ENCODE results near the gene ANKRD10.

DNA sequence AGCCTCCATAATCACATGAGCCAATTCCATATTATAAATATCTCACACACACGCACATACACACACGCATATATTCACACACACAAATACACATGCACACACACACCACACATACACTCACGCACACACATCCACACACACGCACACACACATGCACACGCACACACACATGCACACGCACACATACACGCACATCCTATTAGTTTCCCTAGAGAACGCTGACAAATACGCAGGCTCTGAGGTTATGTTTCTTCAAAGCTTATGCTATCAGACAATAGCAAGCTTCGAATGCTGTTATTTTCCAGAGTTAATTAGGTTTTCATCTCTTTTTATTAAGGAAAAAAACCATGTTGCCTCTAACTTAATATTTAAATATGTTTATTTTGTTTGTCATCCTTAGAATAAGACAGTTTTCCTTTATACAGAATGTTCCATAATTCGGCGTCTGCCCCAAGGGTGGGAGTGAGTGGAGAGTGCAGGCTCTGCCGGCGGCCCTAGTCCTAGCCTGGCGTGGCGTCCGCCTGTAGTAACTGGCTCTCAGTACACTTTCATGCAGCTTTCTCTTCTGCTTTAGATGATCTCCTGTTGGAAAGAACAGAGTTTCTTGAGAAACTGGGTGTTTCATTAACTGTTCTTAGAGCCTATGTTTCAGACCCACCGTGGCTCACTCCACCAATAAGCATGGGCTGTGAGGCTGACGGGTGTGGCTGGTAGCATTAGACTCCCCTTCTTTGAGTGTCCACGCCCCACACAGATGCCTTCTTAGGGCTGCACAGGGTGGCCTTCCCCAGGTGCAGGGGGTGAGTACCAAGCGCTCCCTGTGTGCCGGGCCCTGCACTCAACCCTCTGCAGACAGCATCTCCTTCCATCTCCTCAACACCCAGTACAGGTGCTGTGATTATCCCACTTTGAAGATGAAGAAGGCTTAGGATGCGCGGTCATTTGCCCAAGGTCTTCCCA is 30.4 kb upstream of the ANKRD10 start:
- TF ChIP-seq, protein P1, sequence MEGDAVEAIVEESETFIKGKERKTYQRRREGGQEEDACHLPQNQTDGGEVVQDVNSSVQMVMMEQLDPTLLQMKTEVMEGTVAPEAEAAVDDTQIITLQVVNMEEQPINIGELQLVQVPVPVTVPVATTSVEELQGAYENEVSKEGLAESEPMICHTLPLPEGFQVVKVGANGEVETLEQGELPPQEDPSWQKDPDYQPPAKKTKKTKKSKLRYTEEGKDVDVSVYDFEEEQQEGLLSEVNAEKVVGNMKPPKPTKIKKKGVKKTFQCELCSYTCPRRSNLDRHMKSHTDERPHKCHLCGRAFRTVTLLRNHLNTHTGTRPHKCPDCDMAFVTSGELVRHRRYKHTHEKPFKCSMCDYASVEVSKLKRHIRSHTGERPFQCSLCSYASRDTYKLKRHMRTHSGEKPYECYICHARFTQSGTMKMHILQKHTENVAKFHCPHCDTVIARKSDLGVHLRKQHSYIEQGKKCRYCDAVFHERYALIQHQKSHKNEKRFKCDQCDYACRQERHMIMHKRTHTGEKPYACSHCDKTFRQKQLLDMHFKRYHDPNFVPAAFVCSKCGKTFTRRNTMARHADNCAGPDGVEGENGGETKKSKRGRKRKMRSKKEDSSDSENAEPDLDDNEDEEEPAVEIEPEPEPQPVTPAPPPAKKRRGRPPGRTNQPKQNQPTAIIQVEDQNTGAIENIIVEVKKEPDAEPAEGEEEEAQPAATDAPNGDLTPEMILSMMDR (conservative IDR thresholded peaks at IDR 0.05), result no peak
- TF ChIP-seq ZFX (IDR thresholded peaks at IDR 0.05), result no peak
